ENCODE results near the gene ACTC1. TPM values are rescaled to one million over a fixed set of nuclear protein-coding genes. Genes with fewer than 3 reads are reported as not detected.
"Not testable (repeated sequence)": the region's sequence is repeated elsewhere in the genome, so short reads cannot be mapped to it uniquely, and the experiment has no call there.

ACTC1 gene
- total RNA-seq, 1 donor from 2014 or later = 4.0 TPM

DNA sequence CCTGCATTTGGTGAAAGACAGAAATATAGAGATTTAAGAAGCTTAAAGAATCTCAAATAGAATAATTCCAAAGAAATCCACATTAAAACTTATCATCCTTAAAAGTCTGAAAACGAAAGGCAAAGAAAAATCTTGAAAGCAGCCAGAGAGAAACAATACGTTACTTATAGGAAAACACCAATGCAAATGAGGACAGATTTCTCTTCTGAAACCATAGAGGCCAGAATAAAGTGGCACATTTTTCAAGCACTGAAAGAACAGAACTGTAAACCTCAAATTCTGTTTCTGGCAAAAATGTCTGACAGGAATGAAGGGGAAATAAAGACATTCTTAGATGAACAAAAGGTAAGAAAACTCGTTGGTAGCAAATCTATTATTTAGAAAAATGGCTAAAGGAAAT, 13.8 kb upstream of the ACTC1 start:
- Mint-ChIP-seq H3K4me1 (ENCODE audit: unreplicated experiment) (peaks cover 27% of the 10 kb centered on the region), H3K4me3 (ENCODE audit: unreplicated experiment) (no peak overlapping the region), H3K9me3 (ENCODE audit: unreplicated experiment) (no peaks in the 10 kb centered on the region), H3K27ac (ENCODE audit: unreplicated experiment) (no peak overlapping the region), H3K36me3 (ENCODE audit: unreplicated experiment) (no peaks in the 10 kb centered on the region), H3K27me3 (ENCODE audit: unreplicated experiment) (peaks cover 14% of the 10 kb centered on the region)
- TF ChIP-seq, protein P1, sequence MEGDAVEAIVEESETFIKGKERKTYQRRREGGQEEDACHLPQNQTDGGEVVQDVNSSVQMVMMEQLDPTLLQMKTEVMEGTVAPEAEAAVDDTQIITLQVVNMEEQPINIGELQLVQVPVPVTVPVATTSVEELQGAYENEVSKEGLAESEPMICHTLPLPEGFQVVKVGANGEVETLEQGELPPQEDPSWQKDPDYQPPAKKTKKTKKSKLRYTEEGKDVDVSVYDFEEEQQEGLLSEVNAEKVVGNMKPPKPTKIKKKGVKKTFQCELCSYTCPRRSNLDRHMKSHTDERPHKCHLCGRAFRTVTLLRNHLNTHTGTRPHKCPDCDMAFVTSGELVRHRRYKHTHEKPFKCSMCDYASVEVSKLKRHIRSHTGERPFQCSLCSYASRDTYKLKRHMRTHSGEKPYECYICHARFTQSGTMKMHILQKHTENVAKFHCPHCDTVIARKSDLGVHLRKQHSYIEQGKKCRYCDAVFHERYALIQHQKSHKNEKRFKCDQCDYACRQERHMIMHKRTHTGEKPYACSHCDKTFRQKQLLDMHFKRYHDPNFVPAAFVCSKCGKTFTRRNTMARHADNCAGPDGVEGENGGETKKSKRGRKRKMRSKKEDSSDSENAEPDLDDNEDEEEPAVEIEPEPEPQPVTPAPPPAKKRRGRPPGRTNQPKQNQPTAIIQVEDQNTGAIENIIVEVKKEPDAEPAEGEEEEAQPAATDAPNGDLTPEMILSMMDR (IDR thresholded peaks at IDR 0.05) = no peak
- no peak for DNase-seq (ENCODE audit: extremely low spot score, unreplicated experiment)

DNA sequence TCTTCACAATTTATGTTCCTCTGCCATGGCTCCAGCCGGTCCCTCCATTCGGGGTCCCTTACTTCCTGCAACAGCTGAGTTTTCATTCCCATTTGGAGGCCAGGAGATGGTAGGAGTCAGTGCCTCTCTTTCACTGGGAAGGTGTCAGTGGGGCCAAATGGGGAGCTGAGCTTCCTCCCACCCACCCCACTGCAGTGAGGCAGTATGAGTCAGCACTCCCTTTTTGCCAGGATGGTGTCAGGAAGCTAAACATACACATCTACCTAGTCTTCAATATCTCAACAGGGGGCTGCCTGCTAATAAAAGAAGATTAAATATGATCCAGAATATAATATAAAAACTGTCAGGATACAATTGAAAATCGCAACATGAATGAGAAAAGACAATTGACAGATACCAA, 12.7 kb upstream of the ACTC1 start:
- Mint-ChIP-seq H3K27me3 (ENCODE audit: unreplicated experiment) (peaks cover 7% of the 10 kb centered on the region), H3K4me1 (ENCODE audit: unreplicated experiment) (peaks cover 21% of the 10 kb centered on the region), H3K36me3 (ENCODE audit: unreplicated experiment) (no peaks in the 10 kb centered on the region), H3K9me3 (ENCODE audit: unreplicated experiment) (no peaks in the 10 kb centered on the region), H3K27ac (ENCODE audit: unreplicated experiment) (no peak overlapping the region), H3K4me3 (ENCODE audit: unreplicated experiment) (no peak overlapping the region)
- DNase-seq (ENCODE audit: extremely low spot score, unreplicated experiment) = no peak
- TF ChIP-seq, protein P1 (IDR thresholded peaks at IDR 0.05) = no peak

DNA sequence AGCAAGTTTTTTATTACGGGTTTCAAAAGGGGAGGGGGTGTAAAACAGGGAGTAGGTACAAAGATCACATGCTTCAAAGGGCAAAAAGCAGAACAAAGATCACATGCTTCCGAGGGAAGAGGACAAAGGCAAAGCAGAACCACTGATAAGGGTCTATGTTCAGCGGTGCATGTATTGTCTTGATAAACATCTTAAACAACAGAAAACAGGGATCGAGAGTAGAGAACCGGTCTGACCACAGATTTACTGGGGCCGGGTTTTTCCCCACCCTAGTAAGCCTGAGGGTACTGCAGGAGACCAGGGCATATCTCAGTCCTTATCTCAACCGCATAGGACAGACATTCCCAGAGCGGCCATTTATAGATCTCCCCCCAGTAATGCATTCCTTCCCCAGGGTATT, 11.9 kb upstream of the ACTC1 start:
- not testable (repeated sequence) for H3K27ac Mint-ChIP-seq (ENCODE audit: unreplicated experiment); H3K4me3 Mint-ChIP-seq (ENCODE audit: unreplicated experiment); H3K9me3 Mint-ChIP-seq (ENCODE audit: unreplicated experiment); H3K27me3 Mint-ChIP-seq (ENCODE audit: unreplicated experiment); DNase-seq (ENCODE audit: extremely low spot score, unreplicated experiment); H3K36me3 Mint-ChIP-seq (ENCODE audit: unreplicated experiment)
- peaks cover 17% of the 10 kb centered on the region for H3K4me1 Mint-ChIP-seq (ENCODE audit: unreplicated experiment)

DNA sequence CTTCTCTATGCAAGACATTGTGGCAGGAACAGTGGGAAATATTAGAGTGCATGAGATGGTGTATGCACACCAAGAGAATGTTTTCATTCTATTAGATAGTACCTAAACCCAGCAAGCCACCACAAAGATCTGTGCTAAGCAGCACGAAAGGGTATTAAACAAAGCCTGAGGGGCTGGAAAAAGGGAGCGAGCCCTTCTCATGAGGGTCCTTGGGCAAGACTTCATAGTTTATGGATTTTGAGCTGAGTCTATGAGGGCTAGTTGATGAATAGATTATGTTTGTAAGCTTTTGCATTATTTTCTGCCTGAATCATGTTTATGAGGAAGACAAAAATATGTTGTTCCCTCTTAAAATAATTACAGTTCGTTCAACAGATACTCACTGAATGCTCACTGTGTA, 9.4 kb upstream of the ACTC1 start:
- no peaks in the 10 kb centered on the region for H3K36me3 Mint-ChIP-seq (ENCODE audit: unreplicated experiment)
- DNase-seq (ENCODE audit: extremely low spot score, unreplicated experiment) = no peak

DNA sequence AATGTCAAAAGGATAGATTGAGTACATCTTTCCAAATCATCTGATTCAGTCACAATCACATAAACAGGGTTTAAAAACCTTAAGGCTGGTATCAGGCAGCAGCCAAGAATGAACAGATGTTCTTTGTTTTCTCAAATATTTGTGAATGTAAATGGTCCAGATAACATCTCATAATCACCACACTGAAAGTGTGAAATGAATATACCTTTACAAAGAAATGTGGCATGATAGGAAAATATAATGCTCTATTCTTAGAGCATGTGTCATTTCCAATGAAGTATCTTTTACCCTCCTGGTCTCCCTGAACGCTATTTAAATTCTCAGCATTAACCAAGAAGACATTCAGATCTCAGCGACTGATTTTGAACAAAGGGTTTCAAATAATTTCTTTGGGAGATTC, 8.8 kb upstream of the ACTC1 start:
- Mint-ChIP-seq H3K4me3 (ENCODE audit: unreplicated experiment) (no peak overlapping the region), H3K27me3 (ENCODE audit: unreplicated experiment) (peaks cover 7% of the 10 kb centered on the region), H3K9me3 (ENCODE audit: unreplicated experiment) (no peaks in the 10 kb centered on the region), H3K36me3 (ENCODE audit: unreplicated experiment) (no peaks in the 10 kb centered on the region), H3K4me1 (ENCODE audit: unreplicated experiment) (peaks cover 27% of the 10 kb centered on the region), H3K27ac (ENCODE audit: unreplicated experiment) (no peak overlapping the region)
- no peak for DNase-seq (ENCODE audit: extremely low spot score, unreplicated experiment)
- TF ChIP-seq, protein P1 (IDR thresholded peaks at IDR 0.05) = no peak

More for the DNA sequence above, 9.4 kb upstream of the ACTC1 start:
- H3K9me3 Mint-ChIP-seq (ENCODE audit: unreplicated experiment) = no peaks in the 10 kb centered on the region
- H3K27ac Mint-ChIP-seq (ENCODE audit: unreplicated experiment) = no peak overlapping the region
- TF ChIP-seq, protein P1 (IDR thresholded peaks at IDR 0.05) = no peak
- H3K27me3 Mint-ChIP-seq (ENCODE audit: unreplicated experiment) = peaks cover 7% of the 10 kb centered on the region
- H3K4me1 Mint-ChIP-seq (ENCODE audit: unreplicated experiment) = peaks cover 21% of the 10 kb centered on the region
- no peak overlapping the region for H3K4me3 Mint-ChIP-seq (ENCODE audit: unreplicated experiment)
